Epithelial cell of esophagus (primary cell): ENCODE measurements around the gene OR2A5.

Experiments
- DNase-seq: peaks from one replicate; pipeline ENCODE4 v3.0.0; 2010; ENCODE audit warnings: low read depth
- H3K4me3 ChIP-seq: 2 replicates; pipeline ENCODE4 v1.5.1; 2011; ENCODE audit warnings: mild to moderate bottlenecking, low read length, control low read depth
- CTCF ChIP-seq: IDR thresholded peaks from 2 replicates; pipeline ENCODE4 v1.5.1; 2011; ENCODE audit warnings: low read depth, mild to moderate bottlenecking, low read length, control low read depth, inconsistent platforms; ENCODE audit not compliant: insufficient read depth; ENCODE audit errors: missing control alignments

OR2A5 gene

GRCh38 chr7:144023171-144023827 is 25.4 kb upstream of the OR2A5 start:
- no peak for DNase-seq
- no peak overlapping the region for H3K4me3 ChIP-seq
- TF ChIP-seq CTCF = no peak

GRCh38 chr7:144024213-144024612 is 24.5 kb upstream of the OR2A5 start:
- DNase-seq = no peak
- TF ChIP-seq CTCF = no peak
- no peak overlapping the region for H3K4me3 ChIP-seq

GRCh38 chr7:144026203-144026883 is 22.4 kb upstream of the OR2A5 start:
- no peak for TF ChIP-seq CTCF
- no peak for DNase-seq

GRCh38 chr7:144027070-144027469 is 21.7 kb upstream of the OR2A5 start:
- no peak overlapping the region for H3K4me3 ChIP-seq
- TF ChIP-seq CTCF = peak; percentile 26
- DNase-seq = peak; percentile 29

More at GRCh38 chr7:144026203-144026883, 22.4 kb upstream of the OR2A5 start:
- no peak overlapping the region for H3K4me3 ChIP-seq

- no peak for DNase-seq
- no peak for TF ChIP-seq CTCF
- no peak overlapping the region for H3K4me3 ChIP-seq
Measured at GRCh38 chr7:144027974-144028373, 20.8 kb upstream of the OR2A5 start.

- no peak for TF ChIP-seq CTCF
- DNase-seq = no peak
- no peak overlapping the region for H3K4me3 ChIP-seq
Measured at GRCh38 chr7:144028547-144028946, 20.2 kb upstream of the OR2A5 start.
